OCI-LY3 (cell line): ENCODE data around the gene TRRAP.
"Not testable (repeated sequence)": the region's sequence is repeated elsewhere in the genome, so short reads cannot be mapped to it uniquely, and the experiment has no call there.

Source experiments
- H2AFZ ChIP-seq: fragments of 200-600, 300-600 bp; shearing (Covaris generic); 2 replicates; pipeline ENCODE4 v1.6.0; 2014; ENCODE audit warnings: antibody characterized with exemption, low read depth, low read length
- H3K27ac ChIP-seq: fragments of 200-600, 300-600 bp; sonication (generic); 2 replicates; pipeline ENCODE4 v1.5.1; 2014; ENCODE audit warnings: mild to moderate bottlenecking, low read length, moderate library complexity, mixed read lengths
- H3K27me3 ChIP-seq: fragments of 200-600, 300-600 bp; sonication (generic); 2 replicates; pipeline ENCODE4 v1.6.1; 2014; ENCODE audit warnings: low read depth, low read length, mixed read lengths
- H3K36me3 ChIP-seq: fragments of 200-600, 300-600 bp; sonication (generic); replicated peaks from 2 replicates; pipeline ENCODE3; 2014; ENCODE audit warnings: low read depth, low read length, mixed read lengths
- H3K4me1 ChIP-seq: fragments of 300-600, 200-600 bp; sonication (generic); 2 replicates; pipeline ENCODE4 v1.6.1; 2014; ENCODE audit warnings: low read length, mixed read lengths
- H3K4me2 ChIP-seq: fragments of 200-600, 300-600 bp; sonication (generic); 2 replicates; pipeline ENCODE4 v1.6.1; 2014; ENCODE audit warnings: low read length, mixed read lengths
- H3K4me3 ChIP-seq: fragments of 300-600, 200-600 bp; sonication (generic); 2 replicates; pipeline ENCODE4 v1.5.1; 2014; ENCODE audit warnings: antibody characterized with exemption, mild to moderate bottlenecking, low read length, moderate library complexity
- H3K79me2 ChIP-seq: fragments of 300-600, 200-600 bp; shearing (Covaris generic); 2 replicates; pipeline ENCODE4 v1.6.1; 2014; ENCODE audit warnings: mild to moderate bottlenecking, low read length, mixed read lengths
- H3K9ac ChIP-seq: fragments of 300-600, 200-600 bp; shearing (Covaris generic); 2 replicates; pipeline ENCODE4 v1.6.0; 2014; ENCODE audit warnings: mild to moderate bottlenecking, low read length, moderate library complexity
- H3K9me3 ChIP-seq: fragments of 200-600, 300-600 bp; shearing (Covaris generic); 2 replicates; pipeline ENCODE4 v1.6.1; 2014; ENCODE audit warnings: low read length, mixed read lengths; ENCODE audit not compliant: insufficient read depth
- H4K20me1 ChIP-seq: fragments of 200-600, 300-600 bp; sonication (generic); 2 replicates; pipeline ENCODE4 v1.6.1; 2016; ENCODE audit warnings: low read length, mixed read lengths; ENCODE audit not compliant: insufficient read depth
- EZH2phosphoT487 ChIP-seq: fragments of 200-600 bp; shearing (Covaris generic); IDR thresholded peaks from 2 replicates; pipeline ENCODE4 v1.6.1; 2018; ENCODE audit warnings: antibody characterized with exemption, mixed run types, low read depth
- TF ChIP-seq, protein P1 (sequence below): fragments of 200-600, 300-600 bp; sonication (generic); IDR thresholded peaks from 2 replicates; pipeline ENCODE4 v1.5.1; 2014; ENCODE audit warnings: antibody characterized with exemption, low read length, low read depth

Gene TRRAP

DNA sequence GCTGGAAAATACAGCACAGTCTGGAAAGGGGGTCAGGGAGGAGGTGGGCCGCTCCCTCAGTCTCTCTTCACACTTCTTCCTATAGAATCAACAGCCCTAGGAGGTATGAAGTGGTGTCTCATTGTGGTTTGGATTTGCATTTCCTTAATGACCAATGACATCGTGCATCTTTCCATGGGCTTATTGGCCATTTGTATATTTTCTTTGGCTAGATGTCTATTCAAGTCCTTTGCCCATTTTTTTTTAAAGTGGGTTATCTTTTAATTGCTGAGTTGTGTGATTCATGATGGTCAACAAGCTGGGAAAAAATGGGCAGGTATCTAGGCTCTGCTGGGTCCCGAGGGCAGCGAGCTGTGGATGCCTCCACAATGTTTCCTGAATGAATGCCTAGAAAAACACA is 37.6 kb upstream of the TRRAP start:
- Histone ChIP-seq H3K9ac (no peak overlapping the region), H3K79me2 (no peaks in the 10 kb centered on the region), H3K36me3 (no peaks in the 10 kb centered on the region), H3K9me3 (no peaks in the 10 kb centered on the region), H3K4me3 (no peak overlapping the region), H3K4me2 (no peak overlapping the region), H3K4me1 (no peaks in the 10 kb centered on the region), H3K27ac (no peak overlapping the region), H2AFZ (no peak overlapping the region), H3K27me3 (peaks cover 13% of the 10 kb centered on the region; the same call in 1 of the 2 replicates), H4K20me1 (no peaks in the 10 kb centered on the region)
- TF ChIP-seq, protein P1, sequence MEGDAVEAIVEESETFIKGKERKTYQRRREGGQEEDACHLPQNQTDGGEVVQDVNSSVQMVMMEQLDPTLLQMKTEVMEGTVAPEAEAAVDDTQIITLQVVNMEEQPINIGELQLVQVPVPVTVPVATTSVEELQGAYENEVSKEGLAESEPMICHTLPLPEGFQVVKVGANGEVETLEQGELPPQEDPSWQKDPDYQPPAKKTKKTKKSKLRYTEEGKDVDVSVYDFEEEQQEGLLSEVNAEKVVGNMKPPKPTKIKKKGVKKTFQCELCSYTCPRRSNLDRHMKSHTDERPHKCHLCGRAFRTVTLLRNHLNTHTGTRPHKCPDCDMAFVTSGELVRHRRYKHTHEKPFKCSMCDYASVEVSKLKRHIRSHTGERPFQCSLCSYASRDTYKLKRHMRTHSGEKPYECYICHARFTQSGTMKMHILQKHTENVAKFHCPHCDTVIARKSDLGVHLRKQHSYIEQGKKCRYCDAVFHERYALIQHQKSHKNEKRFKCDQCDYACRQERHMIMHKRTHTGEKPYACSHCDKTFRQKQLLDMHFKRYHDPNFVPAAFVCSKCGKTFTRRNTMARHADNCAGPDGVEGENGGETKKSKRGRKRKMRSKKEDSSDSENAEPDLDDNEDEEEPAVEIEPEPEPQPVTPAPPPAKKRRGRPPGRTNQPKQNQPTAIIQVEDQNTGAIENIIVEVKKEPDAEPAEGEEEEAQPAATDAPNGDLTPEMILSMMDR = no peak
- TF ChIP-seq EZH2phosphoT487 = no peak

DNA sequence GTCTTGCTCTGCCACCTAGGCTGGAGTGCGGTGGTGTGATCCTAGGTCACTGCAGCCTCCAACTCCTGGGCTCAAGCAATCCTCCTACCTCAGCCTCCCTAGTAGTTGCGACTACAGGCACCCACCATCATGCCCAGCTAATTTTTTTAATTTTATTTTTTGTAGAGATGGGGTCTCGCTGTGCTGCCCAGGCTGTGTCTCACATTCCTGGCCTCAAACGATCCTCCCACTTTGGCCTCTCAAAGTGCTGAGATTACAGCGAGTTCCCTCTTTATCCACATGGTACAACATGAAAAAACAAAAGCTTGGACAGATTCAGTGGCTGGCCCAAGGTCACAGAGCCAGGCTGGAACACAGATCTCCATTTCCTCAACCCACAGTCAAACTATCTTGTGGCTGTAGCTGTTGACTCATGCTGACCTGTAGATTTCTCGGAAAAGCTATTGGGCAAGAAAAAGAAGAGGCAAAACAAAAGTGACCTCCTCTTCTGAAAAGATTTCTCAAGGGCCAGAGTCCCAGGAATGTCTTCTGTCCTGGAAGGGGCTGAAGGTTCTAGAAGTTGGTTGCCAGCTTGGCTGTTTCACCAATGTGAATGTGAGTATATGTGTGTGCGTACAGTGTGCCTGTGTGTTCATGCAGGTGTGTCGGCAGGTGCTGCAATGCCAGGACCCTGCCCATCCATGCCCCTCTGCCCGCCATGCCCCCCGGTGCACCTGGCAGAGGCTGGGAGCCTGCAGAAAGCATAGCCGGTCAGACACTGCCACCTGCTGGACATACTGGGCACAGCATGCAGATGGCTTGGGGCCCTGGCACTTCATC is 36.9 kb upstream of the TRRAP start:
- Histone ChIP-seq H3K27ac (no peak overlapping the region), H3K4me1 (no peaks in the 10 kb centered on the region), H3K9ac (no peak overlapping the region), H3K36me3 (no peaks in the 10 kb centered on the region), H2AFZ (no peak overlapping the region), H3K4me3 (no peak overlapping the region), H3K4me2 (no peak overlapping the region), H3K79me2 (no peaks in the 10 kb centered on the region), H3K27me3 (peaks cover 13% of the 10 kb centered on the region; the same call in 1 of the 2 replicates), H4K20me1 (no peaks in the 10 kb centered on the region), H3K9me3 (no peaks in the 10 kb centered on the region)
- no peak for TF ChIP-seq EZH2phosphoT487
- TF ChIP-seq, protein P1 = peak; percentile 91

DNA sequence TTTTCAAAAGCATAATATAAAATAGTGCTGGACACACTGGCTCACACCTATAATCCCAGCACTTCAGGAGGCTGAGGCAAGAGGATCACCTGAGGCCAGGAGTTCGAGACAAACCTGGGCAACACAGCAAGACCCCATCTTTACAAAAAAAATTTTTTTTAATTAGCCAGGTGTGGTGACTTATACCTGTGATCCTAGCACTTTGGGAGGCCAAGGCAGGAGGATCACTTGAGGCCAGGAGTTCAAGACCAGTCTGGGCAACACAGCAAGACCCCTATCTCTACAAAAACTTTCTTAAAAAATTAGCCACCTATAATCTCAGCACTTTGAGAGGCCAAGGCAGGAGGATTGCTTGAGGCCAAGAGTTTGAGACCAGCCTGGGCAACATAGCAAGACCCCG is 35.8 kb upstream of the TRRAP start:
- not testable (repeated sequence) for H3K4me3 ChIP-seq, H4K20me1 ChIP-seq, H3K79me2 ChIP-seq, H3K9ac ChIP-seq, H3K4me2 ChIP-seq, H3K27me3 ChIP-seq, H3K4me1 ChIP-seq, H3K27ac ChIP-seq, H3K9me3 ChIP-seq, H2AFZ ChIP-seq, H3K36me3 ChIP-seq

DNA sequence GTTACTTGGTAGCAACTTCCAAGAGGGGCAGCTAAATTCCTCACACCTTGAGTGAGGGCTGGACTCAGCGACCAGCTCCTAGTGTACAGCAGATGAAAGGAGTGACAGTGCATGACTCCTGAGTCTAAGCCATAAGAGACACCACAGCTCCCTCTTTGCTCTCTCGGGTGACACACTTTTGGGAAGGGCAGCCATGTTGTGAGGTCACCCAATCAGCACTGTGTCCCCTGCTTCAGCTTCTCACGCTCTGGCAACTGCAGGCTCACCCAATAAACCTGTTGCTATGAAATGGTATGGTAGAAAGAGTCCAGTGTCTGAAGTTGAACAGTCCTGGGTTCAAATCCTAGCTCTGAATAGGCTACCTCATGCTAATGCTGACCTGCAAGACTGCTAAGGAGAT is 29.4 kb upstream of the TRRAP start:
- no peak overlapping the region for H2AFZ ChIP-seq

More for the DNA sequence above, 29.4 kb upstream of the TRRAP start:
- no peak overlapping the region for H3K9ac ChIP-seq
- H3K27me3 ChIP-seq = no peaks in the 10 kb centered on the region
- H3K4me3 ChIP-seq = no peak overlapping the region
- no peaks in the 10 kb centered on the region for H3K4me1 ChIP-seq
- no peaks in the 10 kb centered on the region for H4K20me1 ChIP-seq
- H3K27ac ChIP-seq = no peak overlapping the region
- no peaks in the 10 kb centered on the region for H3K36me3 ChIP-seq
- TF ChIP-seq EZH2phosphoT487 = no peak
- TF ChIP-seq, protein P1 = no peak
- H3K9me3 ChIP-seq = no peaks in the 10 kb centered on the region
- no peaks in the 10 kb centered on the region for H3K79me2 ChIP-seq
- H3K4me2 ChIP-seq = no peak overlapping the region
